Lower lobe of right lung (tissue), 2 donors: ENCODE results near the gene GPX4. TPM values are rescaled to one million over a fixed set of nuclear protein-coding genes. Genes with fewer than 3 reads are reported as not detected.

ENCODE experiments used
- ATAC-seq, 2 donors: fragments of 200-7000 bp; cut with Tn5 transposase; one replicate each; pipeline ENCODE4 v1.9.1; 2020 to 2022; ENCODE audit warnings: mild to moderate bottlenecking in 2 of 2, moderate library complexity in 2 of 2
- DNase-seq: peaks from one replicate; pipeline ENCODE4 v3.0.0-alpha.2; 2020
- H3K27ac ChIP-seq: fragments of 200-600 bp; one replicate; pipeline ENCODE4 v1.8.0; 2022
- H3K27me3 ChIP-seq: fragments of 200-600 bp; one replicate; pipeline ENCODE4 v1.8.0; 2022; ENCODE audit warnings: low read depth
- H3K36me3 ChIP-seq: fragments of 200-600 bp; one replicate; pipeline ENCODE4 v1.8.0; 2022; ENCODE audit warnings: mild to moderate bottlenecking
- H3K4me1 ChIP-seq: fragments of 200-600 bp; one replicate; pipeline ENCODE4 v1.8.0; 2022
- H3K4me3 ChIP-seq: fragments of 200-600 bp; one replicate; pipeline ENCODE4 v1.8.0; 2022; ENCODE audit warnings: mild to moderate bottlenecking
- H3K9me3 ChIP-seq: fragments of 200-600 bp; one replicate; pipeline ENCODE4 v1.8.0; 2022
- intact Hi-C: fragments of 100-400 bp; cut with DNase I; formaldehyde crosslinking; loops from one replicate; pipeline ENCODE4 v1.11.0; 2022
- total RNA-seq: library from RNA; stranded (reverse); fragmentation: NEBNext Ultra II Directional; extraction: Animal tissue kit (Norgen Biotek cat#: 25700); gene quantifications from one replicate; pipeline ENCODE4 v1.2.1, GENCODE V29; 2021
- TF ChIP-seq, protein P1 (sequence below): fragments of 200-600 bp; IDR thresholded peaks from one replicate; pipeline ENCODE4 v1.8.0; 2022; ENCODE audit warnings: antibody characterized with exemption, mild to moderate bottlenecking
- donor health status: DM: no; HTN: yes; CAD: no; lungs with severe emphysema.

The GPX4 gene
- total RNA-seq, 1 donor from 2014 or later, result 378 TPM

DNA sequence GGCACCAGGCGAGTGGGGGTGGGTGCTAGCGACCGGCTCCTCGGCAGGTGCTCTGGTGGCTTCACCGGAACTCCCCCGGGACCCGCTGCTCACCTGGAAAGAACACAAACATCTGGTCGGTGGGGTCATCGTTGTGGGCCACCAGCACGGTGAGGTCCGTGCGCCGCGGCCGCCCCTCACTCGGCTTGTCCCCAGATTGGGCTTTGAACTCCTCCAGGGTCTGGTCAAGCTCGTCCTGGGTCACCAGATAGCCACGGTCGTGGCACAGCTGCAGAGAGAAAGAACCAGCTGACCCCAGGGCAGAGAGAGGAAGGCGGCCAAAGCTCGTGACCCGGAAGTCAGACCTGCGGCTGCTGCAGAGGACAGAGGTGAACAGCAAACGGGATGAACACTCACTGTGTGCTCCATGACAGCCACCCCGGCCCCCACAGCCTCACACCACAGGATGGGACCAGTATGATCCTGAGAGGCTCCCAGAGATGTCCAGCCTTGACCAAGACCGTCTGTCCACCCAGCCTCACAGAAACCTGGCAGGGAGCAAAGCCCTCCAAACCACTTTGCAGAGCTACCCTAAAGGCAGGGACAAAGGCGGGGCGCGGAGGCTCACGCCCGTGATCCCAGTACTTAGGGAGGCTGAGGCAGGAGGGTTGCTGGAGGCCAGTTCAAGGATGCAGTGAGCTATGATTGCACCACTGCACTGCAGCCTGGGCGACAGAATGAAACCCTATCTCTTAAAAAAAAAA lies 9.8 kb upstream of the GPX4 start:
- intact Hi-C loops, result no loop called here
- peak overlapping the region; percentile 79 for H3K27ac ChIP-seq
- no peaks in the 10 kb centered on the region for H3K27me3 ChIP-seq
- ATAC-seq, result no peak
- peak overlapping the region; percentile 74 for H3K4me3 ChIP-seq
- TF ChIP-seq, protein P1, sequence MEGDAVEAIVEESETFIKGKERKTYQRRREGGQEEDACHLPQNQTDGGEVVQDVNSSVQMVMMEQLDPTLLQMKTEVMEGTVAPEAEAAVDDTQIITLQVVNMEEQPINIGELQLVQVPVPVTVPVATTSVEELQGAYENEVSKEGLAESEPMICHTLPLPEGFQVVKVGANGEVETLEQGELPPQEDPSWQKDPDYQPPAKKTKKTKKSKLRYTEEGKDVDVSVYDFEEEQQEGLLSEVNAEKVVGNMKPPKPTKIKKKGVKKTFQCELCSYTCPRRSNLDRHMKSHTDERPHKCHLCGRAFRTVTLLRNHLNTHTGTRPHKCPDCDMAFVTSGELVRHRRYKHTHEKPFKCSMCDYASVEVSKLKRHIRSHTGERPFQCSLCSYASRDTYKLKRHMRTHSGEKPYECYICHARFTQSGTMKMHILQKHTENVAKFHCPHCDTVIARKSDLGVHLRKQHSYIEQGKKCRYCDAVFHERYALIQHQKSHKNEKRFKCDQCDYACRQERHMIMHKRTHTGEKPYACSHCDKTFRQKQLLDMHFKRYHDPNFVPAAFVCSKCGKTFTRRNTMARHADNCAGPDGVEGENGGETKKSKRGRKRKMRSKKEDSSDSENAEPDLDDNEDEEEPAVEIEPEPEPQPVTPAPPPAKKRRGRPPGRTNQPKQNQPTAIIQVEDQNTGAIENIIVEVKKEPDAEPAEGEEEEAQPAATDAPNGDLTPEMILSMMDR, result no peak
- H3K36me3 ChIP-seq, result peaks cover 49% of the 10 kb centered on the region
- no peaks in the 10 kb centered on the region for H3K9me3 ChIP-seq
- no peak for DNase-seq
- peaks cover 44% of the 10 kb centered on the region for H3K4me1 ChIP-seq

DNA sequence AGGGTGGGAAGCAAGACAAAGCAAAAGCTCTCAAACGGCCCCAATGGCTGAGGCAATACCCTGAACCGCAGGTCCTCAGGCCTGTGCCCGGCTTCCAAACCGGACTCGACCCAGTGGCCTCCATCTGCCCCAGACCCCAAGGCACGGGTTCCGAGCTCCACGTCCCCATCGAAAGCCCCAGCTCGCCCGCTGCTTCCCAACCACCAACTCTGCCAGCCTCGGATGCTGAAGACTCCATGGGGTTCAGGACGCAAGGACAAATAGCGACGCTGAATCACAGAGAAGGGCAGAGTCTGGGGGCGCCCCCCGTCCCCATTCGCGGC lies 9.2 kb upstream of the GPX4 start:
- Histone ChIP-seq H3K27me3 (no peaks in the 10 kb centered on the region), H3K4me1 (peaks cover 44% of the 10 kb centered on the region), H3K27ac (peak overlapping the region; percentile 79), H3K4me3 (peak overlapping the region; percentile 74), H3K36me3 (peaks cover 43% of the 10 kb centered on the region), H3K9me3 (no peaks in the 10 kb centered on the region)
- TF ChIP-seq, protein P1, result no peak
- ATAC-seq (no peak), DNase-seq (no peak)
- intact Hi-C loops, result no loop called here

DNA sequence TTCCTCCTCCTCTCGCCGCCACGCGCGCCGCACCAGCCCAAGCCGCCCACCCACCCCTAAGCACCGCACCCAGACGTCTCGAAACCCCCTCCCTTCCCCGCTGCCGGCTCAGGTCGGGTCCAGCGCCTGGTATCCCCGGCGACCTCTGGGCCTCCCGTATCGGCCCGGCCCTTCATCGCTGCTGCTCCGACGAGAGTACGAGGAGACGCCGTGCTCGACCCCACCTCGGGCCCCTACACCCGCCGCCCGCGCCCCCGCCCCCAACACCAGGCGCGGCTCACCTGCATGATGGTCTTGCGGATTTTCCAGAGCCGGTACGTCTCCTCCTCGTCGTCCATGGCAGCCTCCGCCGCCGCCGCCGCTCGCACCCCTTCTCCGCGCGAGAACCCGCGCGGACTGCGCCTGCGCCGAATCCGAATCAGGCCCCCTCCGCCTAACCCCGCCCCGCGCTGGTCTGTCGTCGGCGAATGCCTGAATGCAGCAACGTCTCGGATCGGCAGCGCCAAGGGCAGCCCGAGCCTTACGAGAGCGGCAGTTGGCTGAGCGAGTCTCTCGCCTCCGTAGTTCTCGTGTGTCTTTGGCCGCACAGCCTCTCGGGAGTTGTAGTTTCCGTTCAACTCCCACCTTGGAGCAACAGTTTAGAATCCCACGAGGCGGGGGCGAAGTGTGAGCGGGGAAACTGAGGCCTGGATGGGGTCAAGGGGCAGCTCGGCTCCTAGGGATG lies 8.7 kb upstream of the GPX4 start, which contains the start of gene POLR2E:
Gene POLR2E (minus strand): TSS at position 398 of the 724 bp plus-strand sequence. CDS start 60 bp downstream, at position 338.
- Histone ChIP-seq H3K9me3 (no peaks in the 10 kb centered on the region), H3K27ac (peak within 1 kb of the TSS; percentile 79), H3K4me1 (peaks cover 46% of the 10 kb centered on the region), H3K4me3 (peak within 1 kb of the TSS; percentile 74), H3K27me3 (no peaks in the 10 kb centered on the region), H3K36me3 (peaks cover 38% of the 10 kb centered on the region)
- peak; percentile 85 to 94 for ATAC-seq
- intact Hi-C loops, result no loop called here
- DNase-seq, result peak; percentile 99
- TF ChIP-seq, protein P1, result no peak

DNA sequence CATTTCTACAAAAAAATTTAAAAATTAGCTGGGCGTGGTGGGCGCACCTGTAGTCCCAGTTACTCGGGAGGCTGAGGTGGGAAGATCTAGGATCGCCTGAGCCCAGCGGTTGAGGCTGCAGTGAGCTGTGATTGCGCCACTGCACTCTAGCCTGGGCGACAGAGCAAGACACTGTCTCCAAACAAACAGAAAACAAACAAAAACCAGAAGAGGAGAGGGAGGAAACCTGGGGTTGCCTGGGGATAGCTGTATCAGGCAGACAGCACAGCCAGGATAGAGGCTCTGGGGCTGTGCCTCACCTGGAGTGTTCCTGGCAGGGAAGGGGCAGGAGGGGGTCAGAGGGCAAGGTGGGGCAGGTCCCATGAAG lies 6.0 kb upstream of the GPX4 start:
- ATAC-seq (peak; percentile 24 to 37), DNase-seq (peak; percentile 78)
- peaks cover 11% of the 10 kb centered on the region for H3K36me3 ChIP-seq

More for the DNA sequence above, 6.0 kb upstream of the GPX4 start:
- H3K9me3 ChIP-seq, result no peaks in the 10 kb centered on the region
- peak overlapping the region; percentile 92 for H3K27ac ChIP-seq
- H3K27me3 ChIP-seq, result no peaks in the 10 kb centered on the region
- intact Hi-C loops, result no loop called here
- H3K4me3 ChIP-seq, result peak overlapping the region; percentile 11
- peaks cover 72% of the 10 kb centered on the region for H3K4me1 ChIP-seq
- TF ChIP-seq, protein P1, result no peak
